ENCODE measurements around the gene ANKRD33.

ANKRD33 gene

DNA sequence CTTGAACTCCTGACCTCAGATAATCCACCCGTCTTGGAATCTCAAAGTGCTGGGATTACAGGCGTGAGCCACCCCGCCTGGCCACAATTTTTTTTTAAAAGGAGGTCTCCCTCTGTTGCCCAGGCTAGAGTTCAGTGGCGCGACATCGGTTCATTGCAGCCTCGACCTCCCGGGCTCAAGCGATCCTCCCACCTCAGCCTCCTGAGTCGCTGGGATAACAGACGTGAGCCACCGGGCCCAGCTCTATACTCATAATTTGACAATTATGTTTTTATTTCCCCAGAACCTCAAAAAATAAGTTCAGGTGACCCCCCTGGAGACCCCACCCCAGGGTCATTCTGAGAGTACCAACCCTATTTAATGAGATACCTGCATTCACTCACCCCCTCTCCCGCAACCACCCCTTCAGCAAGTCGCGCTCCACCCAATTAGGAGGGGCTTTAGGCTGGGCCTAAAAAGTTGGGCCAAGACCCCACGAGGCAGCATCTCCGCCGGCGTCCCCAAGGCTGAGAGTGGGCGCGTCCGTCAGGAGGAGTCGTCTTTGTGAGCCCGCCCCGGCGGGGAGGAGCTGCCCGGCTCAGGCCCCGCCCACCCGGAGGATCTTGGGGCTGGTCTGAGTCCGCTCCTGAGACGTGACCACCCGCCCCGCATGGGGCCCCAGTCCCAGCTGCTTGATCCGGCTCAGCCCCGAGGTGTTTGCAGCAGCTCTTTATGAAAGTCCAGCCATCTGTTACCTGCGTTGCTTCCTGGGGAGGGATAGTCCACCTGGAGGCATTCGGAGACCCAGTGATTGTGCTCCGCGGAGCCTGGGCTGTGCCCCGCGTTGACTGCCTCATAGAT, at the start of gene ANKRD33:
ANKRD33 (plus strand) TSS at position 628 of the 840 bp plus-strand sequence; CDS start at position 712, 84 bp downstream.
- H3K36me3 Mint-ChIP-seq, result peaks cover 6% of the 10 kb centered on the region
- H3K27me3 Mint-ChIP-seq, result no peaks in the 10 kb centered on the region
- H3K4me3 Mint-ChIP-seq, result no peak within 1 kb of the TSS
- H3K4me1 Mint-ChIP-seq (ENCODE audit: low read depth), result peaks cover 22% of the 10 kb centered on the region
- H3K27ac Mint-ChIP-seq, result peak within 1 kb of the TSS; percentile 50
- H3K9me3 Mint-ChIP-seq (ENCODE audit: low read depth), result peaks cover 3% of the 10 kb centered on the region

- Mint-ChIP-seq H3K4me3 (no peak overlapping the region), H3K9me3 (ENCODE audit: low read depth) (no peaks in the 10 kb centered on the region), H3K36me3 (no peaks in the 10 kb centered on the region), H3K27me3 (peaks cover 10% of the 10 kb centered on the region), H3K4me1 (ENCODE audit: low read depth) (no peaks in the 10 kb centered on the region), H3K27ac (no peak overlapping the region)
These were observed 49.1 kb upstream of the ANKRD33 start for GRCh38 chr12:51838762-51839161.

GRCh38 chr12:51839310-51839947, 48.5 kb upstream of the ANKRD33 start:
- Mint-ChIP-seq H3K9me3 (ENCODE audit: low read depth) (no peaks in the 10 kb centered on the region), H3K27ac (no peak overlapping the region), H3K4me3 (no peak overlapping the region), H3K36me3 (no peaks in the 10 kb centered on the region), H3K4me1 (ENCODE audit: low read depth) (no peaks in the 10 kb centered on the region), H3K27me3 (peaks cover 10% of the 10 kb centered on the region)

- Mint-ChIP-seq H3K9me3 (ENCODE audit: low read depth) (no peaks in the 10 kb centered on the region), H3K36me3 (no peaks in the 10 kb centered on the region), H3K27me3 (peaks cover 12% of the 10 kb centered on the region), H3K27ac (no peak overlapping the region), H3K4me1 (ENCODE audit: low read depth) (peaks cover 1% of the 10 kb centered on the region), H3K4me3 (no peak overlapping the region)
These were observed 46.9 kb upstream of the ANKRD33 start for GRCh38 chr12:51840966-51841365.

DNA sequence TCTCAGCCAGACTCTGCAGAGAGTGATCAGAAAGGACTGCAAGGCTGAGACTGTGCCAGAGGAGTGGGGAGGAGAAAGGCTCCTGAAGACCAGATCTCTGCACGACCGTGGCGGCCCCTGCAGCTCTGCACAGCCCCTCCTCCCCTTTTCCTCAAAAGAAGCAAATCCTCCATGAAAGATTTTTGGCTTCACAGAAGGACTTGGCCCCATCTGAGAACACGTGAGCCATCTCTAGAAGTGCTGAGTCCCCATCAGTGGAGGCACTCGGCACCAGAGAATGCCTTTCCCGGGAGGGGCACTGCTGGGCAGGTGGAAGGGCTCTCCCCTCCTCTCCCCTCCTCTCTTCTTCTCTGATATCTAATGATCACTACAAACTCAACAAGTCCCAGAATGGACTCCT, 46.2 kb upstream of the ANKRD33 start:
- no peak overlapping the region for H3K27ac Mint-ChIP-seq
- peaks cover 15% of the 10 kb centered on the region for H3K27me3 Mint-ChIP-seq
- no peak overlapping the region for H3K4me3 Mint-ChIP-seq
- H3K36me3 Mint-ChIP-seq, result no peaks in the 10 kb centered on the region
- H3K4me1 Mint-ChIP-seq (ENCODE audit: low read depth), result peaks cover 7% of the 10 kb centered on the region
- H3K9me3 Mint-ChIP-seq (ENCODE audit: low read depth), result no peaks in the 10 kb centered on the region

- Mint-ChIP-seq H3K36me3 (no peaks in the 10 kb centered on the region), H3K9me3 (ENCODE audit: low read depth) (no peaks in the 10 kb centered on the region), H3K27me3 (peaks cover 12% of the 10 kb centered on the region), H3K4me3 (no peak overlapping the region), H3K4me1 (ENCODE audit: low read depth) (peaks cover 12% of the 10 kb centered on the region), H3K27ac (no peak overlapping the region)
These were observed 43.0 kb upstream of the ANKRD33 start for GRCh38 chr12:51844854-51845253.

GRCh38 chr12:51845482-51845881, 42.4 kb upstream of the ANKRD33 start:
- H3K27ac Mint-ChIP-seq, result no peak overlapping the region
- H3K4me1 Mint-ChIP-seq (ENCODE audit: low read depth), result peaks cover 12% of the 10 kb centered on the region
- H3K9me3 Mint-ChIP-seq (ENCODE audit: low read depth), result no peaks in the 10 kb centered on the region
- H3K4me3 Mint-ChIP-seq, result no peak overlapping the region
- peaks cover 12% of the 10 kb centered on the region for H3K27me3 Mint-ChIP-seq
- H3K36me3 Mint-ChIP-seq, result no peaks in the 10 kb centered on the region

DNA sequence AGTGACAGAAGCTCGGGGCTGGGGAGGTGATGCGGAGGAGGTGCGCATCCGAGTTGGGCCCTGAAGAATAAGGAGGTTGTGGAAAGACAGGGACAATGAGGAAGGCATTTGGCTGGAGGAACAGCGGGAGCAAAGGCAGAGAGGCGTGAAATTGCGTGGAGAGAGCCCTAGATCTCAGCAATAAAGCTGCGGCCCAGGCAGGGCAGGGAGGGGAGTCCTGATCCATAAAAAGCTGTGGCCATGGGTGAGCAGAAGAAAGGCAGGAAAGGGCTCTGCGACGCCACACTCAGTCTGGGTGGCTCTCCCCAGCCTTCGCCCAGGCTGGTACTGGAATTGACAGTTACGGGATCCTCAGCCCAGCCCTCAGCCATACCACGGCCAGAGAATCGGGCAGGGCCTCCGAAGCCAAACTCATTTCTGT, 41.6 kb upstream of the ANKRD33 start:
- Mint-ChIP-seq H3K4me1 (ENCODE audit: low read depth) (peaks cover 18% of the 10 kb centered on the region), H3K9me3 (ENCODE audit: low read depth) (no peaks in the 10 kb centered on the region), H3K27ac (no peak overlapping the region), H3K27me3 (peaks cover 12% of the 10 kb centered on the region), H3K36me3 (no peaks in the 10 kb centered on the region), H3K4me3 (peak overlapping the region; percentile 79)

GRCh38 chr12:51846911-51847642, 40.8 kb upstream of the ANKRD33 start:
- Mint-ChIP-seq H3K27ac (no peak overlapping the region), H3K4me1 (ENCODE audit: low read depth) (peaks cover 21% of the 10 kb centered on the region), H3K9me3 (ENCODE audit: low read depth) (no peaks in the 10 kb centered on the region), H3K27me3 (peaks cover 11% of the 10 kb centered on the region), H3K4me3 (peak overlapping the region; percentile 79), H3K36me3 (no peaks in the 10 kb centered on the region)

GRCh38 chr12:51847643-51848325, 40.1 kb upstream of the ANKRD33 start:
- H3K36me3 Mint-ChIP-seq, result no peaks in the 10 kb centered on the region
- no peaks in the 10 kb centered on the region for H3K9me3 Mint-ChIP-seq (ENCODE audit: low read depth)
- H3K4me3 Mint-ChIP-seq, result peak overlapping the region; percentile 53
- peaks cover 24% of the 10 kb centered on the region for H3K4me1 Mint-ChIP-seq (ENCODE audit: low read depth)
- H3K27me3 Mint-ChIP-seq, result peaks cover 11% of the 10 kb centered on the region
- H3K27ac Mint-ChIP-seq, result no peak overlapping the region

GRCh38 chr12:51848326-51848727, 39.6 kb upstream of the ANKRD33 start, which contains the start of gene FIGNL2:
FIGNL2 (minus strand) TSS chr12:51848718; CDS start chr12:51822413, 26,305 bp downstream.
- Mint-ChIP-seq H3K4me1 (ENCODE audit: low read depth) (peaks cover 24% of the 10 kb centered on the region), H3K27me3 (peaks cover 11% of the 10 kb centered on the region), H3K27ac (no peak within 1 kb of the TSS), H3K4me3 (peak within 1 kb of the TSS; percentile 53), H3K9me3 (ENCODE audit: low read depth) (no peaks in the 10 kb centered on the region), H3K36me3 (no peaks in the 10 kb centered on the region)

GRCh38 chr12:51848841-51849735, 38.8 kb upstream of the ANKRD33 start:
- Mint-ChIP-seq H3K27ac (no peak overlapping the region), H3K36me3 (no peaks in the 10 kb centered on the region)

GRCh38 chr12:51850081-51850964, 37.6 kb upstream of the ANKRD33 start:
- Mint-ChIP-seq H3K36me3 (no peaks in the 10 kb centered on the region), H3K27ac (no peak overlapping the region), H3K4me3 (peak overlapping the region; percentile 9), H3K4me1 (ENCODE audit: low read depth) (peaks cover 24% of the 10 kb centered on the region), H3K27me3 (peaks cover 5% of the 10 kb centered on the region), H3K9me3 (ENCODE audit: low read depth) (no peaks in the 10 kb centered on the region)

More at GRCh38 chr12:51848841-51849735, 38.8 kb upstream of the ANKRD33 start:
- H3K4me3 Mint-ChIP-seq, result no peak overlapping the region
- H3K4me1 Mint-ChIP-seq (ENCODE audit: low read depth), result peaks cover 24% of the 10 kb centered on the region
- H3K27me3 Mint-ChIP-seq, result peaks cover 7% of the 10 kb centered on the region
- H3K9me3 Mint-ChIP-seq (ENCODE audit: low read depth), result no peaks in the 10 kb centered on the region

Data from activated naive CD8-positive, alpha-beta T cell (primary cell).